Activated CD4-positive, alpha-beta T cell treated with anti-CD3 and anti-CD28 coated beads, Interleukin-2, Interleukin-4, amounts not matched to agents 100 ng/mL and 50 ng/mL, durations not matched to agents 16 hours and 8 hours (primary cell): ENCODE data around the gene HDDC2.

ENCODE experiments used
- DNase-seq: peaks from one replicate; pipeline ENCODE4 v3.0.0-alpha.2; 2020; ENCODE audit warnings: low spot score

The HDDC2 gene

GRCh38 chr6:125269328-125269985 lies 32.3 kb downstream of the HDDC2 start:
- DNase-seq, result no peak

- no peak for DNase-seq
Observed at GRCh38 chr6:125268765-125269164, 33.0 kb downstream of the HDDC2 start.

- DNase-seq, result no peak
Observed at GRCh38 chr6:125267806-125268523, 33.8 kb downstream of the HDDC2 start.

GRCh38 chr6:125264476-125264875 lies 37.3 kb downstream of the HDDC2 start:
- DNase-seq, result no peak

- DNase-seq, result no peak
Observed at GRCh38 chr6:125262016-125263013, 39.5 kb downstream of the HDDC2 start.

GRCh38 chr6:125259354-125259736 lies 42.4 kb downstream of the HDDC2 start:
- DNase-seq, result no peak

DNA sequence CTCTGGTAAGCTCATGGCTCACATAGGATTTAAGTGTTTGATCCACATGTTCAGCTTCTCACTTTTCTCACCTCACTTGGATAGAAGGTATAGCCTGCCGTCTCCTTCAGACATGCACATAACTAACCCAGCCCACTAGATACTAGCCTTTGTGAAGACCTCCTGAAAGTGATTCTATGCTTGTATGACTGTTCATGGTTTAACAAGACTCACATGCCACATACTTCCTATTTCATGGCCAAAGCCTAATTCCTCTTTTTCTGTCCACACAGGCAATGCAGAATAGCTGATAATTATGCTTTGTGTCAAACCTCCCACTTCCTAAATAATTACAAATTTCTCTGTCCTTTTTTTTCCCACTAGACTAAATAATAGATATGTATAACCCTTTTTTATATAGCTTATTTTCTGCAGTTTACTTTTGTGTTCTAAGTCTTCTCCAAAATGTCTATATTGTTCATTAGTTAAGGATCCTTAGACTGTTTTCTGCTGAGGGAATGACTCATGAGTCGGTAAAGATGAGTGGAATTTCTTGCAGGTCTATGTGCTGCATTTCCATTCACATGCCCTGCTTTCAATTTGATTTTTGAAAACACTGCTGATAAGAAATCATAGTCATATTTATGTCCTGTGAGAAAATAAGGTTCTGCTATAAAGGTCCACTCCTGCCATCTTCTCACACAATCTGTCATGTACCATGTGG lies 43.0 kb downstream of the HDDC2 start:
- DNase-seq, result no peak

- DNase-seq, result no peak
Observed at GRCh38 chr6:125257351-125257750, 44.4 kb downstream of the HDDC2 start.

DNA sequence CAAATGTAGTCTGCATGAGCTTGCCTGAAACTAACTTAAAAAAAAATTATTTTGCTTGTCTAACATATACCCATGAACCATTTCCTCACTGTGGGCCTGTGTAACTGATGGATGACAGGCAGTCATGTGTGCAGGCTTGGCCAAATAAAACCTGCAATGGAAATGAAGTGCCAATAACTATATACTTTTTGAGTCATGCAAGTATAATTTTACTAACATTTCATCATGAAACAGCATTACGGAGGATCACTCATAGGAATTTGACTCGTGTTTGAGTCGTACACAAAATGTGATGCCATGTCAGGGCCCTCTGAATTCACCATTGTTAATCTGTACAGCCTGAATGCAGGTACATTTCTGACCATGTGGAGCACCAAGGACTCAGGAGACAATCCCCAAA lies 46.6 kb downstream of the HDDC2 start:
- no peak for DNase-seq

- DNase-seq, result no peak
Observed at GRCh38 chr6:125254321-125254720, 47.4 kb downstream of the HDDC2 start.

- no peak for DNase-seq
Observed at GRCh38 chr6:125253881-125254280, 47.9 kb downstream of the HDDC2 start.

DNA sequence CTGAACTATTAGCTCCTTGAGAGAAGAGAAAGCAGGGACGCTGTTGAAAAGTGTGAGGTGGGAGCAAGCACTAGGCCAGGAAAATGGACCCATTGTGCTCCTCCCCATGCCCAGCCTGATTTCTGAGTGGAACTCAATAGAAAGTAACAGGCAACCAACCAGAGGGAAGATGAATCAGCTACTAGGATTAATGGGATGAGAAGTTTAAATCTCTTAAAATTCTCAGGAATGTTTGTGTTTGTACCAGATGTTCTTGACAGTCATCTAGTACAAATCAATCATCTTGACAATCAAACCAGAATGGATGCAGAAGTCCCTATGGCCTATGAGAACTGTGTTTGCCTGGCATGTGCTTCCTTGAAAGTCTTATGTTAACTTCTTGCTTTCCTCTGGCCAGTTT lies 48.9 kb downstream of the HDDC2 start:
- DNase-seq, result no peak

DNA sequence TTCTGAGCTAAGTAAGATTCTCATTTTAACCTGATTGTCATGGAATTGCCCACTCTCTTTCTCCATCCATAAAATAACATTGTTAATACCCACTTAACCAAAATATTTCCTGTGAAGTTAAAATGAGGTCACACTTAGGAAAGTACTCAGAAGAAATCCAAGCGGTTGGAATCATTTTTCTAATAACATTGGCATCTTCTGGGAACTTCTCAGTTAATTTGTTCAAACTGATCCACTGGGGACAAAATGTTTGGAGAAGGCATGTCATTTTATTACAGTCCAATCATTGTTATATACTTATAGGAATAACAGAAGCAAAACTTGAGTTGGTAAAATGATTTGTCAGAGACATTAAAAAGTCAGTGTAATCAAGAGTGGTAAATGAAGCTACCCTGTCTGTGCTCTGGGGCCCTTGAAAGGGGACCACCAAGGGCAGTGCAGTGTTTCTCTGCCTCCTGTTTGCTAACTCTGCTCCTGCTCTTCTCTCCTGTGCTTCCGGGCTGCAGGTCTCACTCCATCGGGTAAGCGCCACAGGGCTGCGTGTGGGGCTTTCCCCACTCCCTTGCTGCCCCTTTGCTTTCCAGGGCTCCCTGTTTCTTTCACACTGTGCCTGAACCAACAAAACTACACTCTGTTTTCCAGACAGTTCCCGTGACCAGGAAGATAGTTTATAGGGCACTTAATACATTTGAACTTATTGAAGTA lies 50.1 kb downstream of the HDDC2 start:
- no peak for DNase-seq

DNA sequence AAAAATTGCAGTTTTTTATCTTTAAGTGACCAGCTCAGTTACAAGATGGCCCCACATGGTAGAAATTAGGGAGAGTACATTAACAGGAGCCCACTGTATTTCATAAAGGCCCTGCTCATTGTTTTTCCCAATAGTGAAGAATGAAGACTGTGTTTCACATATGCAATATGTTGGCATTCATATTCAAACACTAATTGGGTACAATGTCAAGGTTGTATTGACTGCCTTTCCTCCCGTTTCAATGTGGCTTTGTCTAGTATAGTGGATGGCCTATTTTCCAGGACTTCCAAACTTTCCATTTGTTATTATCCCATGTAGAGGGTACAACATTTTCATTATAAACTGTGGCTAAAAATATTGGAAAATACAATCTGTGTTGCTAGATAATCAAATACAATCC lies 51.3 kb downstream of the HDDC2 start:
- no peak for DNase-seq

DNA sequence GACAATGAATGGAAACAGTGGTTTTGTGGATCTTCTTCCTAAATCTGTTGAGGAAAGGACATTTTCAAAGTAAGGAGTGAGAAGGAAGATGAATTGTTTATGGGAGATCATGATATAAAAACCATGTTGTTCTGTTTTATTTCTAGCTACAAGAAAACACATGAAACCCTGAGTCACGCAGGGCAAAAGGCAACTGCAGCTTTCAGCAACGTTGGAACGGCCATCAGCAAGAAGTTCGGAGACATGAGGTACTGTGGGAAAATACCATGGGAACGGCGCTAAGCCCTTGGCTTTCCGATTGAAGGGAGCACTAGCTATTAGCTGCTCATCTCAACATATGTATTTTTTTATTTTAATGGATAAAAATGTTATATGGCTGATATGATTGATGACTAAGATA lies 53.6 kb downstream of the HDDC2 start:
- no peak for DNase-seq

- DNase-seq, result no peak
Observed at GRCh38 chr6:125246566-125246965, 55.2 kb downstream of the HDDC2 start.

DNA sequence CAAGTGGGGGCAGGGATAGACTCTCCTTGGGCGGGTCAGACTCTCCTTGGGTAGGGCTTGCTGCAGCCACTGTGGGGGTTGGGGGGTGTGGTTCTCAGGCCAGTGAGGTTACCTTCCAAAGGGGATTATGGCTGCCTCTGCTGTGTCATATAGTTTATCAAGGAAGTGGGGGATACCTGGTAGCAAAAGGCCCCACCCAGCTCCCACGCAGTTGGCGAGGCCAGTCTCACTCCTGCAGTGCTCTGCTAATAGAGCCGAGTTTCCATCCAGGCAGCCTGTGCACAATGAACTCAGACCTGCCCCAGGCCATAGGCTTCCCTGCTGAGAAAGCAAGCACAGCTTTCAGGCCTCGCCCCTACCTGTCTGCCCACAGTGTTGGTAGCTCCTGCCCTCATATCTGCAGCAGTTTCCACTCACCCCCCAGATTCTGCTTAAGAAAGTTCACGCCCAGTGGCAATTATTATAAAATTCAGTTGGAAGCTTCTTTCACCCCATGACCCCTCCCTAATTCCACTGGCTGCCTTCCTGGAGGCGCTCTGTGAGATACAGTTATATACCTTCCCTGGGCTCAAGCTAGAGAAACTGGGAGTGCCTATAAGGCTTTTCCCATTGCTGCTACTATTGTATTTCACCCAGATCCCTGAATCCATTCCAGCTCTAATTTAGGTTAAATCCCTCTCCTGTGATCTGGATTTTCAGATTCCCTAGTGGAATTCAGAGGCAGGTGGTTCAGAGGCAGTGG lies 56.1 kb downstream of the HDDC2 start:
- no peak for DNase-seq

GRCh38 chr6:125245109-125245508 lies 56.7 kb downstream of the HDDC2 start:
- DNase-seq, result no peak

GRCh38 chr6:125237764-125238163 lies 64.0 kb downstream of the HDDC2 start:
- no peak for DNase-seq

DNA sequence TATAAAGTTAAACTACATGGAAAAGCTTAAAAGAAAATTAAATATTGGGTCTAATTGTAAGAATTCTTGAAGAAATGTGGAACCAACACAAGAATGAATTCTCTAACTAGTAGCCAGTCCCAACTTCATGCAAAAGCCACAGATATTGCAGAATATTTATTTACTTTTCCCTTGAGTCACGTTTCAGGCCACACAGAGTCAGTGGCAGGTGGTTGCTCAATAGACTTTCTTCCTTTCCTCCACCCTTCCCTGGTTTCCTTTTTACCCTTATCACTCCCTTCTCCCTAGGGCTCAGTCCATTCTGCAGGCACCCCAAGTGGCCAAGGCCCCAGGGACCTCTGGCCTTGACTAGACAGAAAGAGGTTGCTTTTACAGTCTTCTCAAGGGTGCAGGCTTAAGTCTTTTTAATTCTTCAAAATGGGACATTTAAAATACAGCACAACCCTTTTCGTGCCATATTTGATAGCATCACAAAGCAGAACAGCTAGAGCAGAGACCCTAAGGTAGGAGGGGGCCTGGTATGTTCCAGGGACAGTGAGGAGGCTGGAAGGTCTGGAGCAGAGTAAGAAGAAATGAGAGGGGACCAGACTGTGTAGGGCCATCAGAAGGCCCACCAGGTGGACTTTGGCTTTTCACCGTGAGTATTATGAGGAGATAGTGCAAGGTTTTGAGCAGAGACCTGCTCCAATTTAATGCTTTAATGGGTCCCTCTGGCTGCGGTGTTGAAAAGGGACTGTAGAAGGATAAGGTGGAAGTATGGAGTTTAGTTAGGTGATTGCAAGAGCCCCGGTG lies 65.0 kb downstream of the HDDC2 start:
- no peak for DNase-seq
